ENCODE data around the gene ACO2. TPM values are rescaled to one million over a fixed set of nuclear protein-coding genes. Genes with fewer than 3 reads are reported as not detected.

ACO2 gene
- total RNA-seq, 1 donor: 57.9 TPM

DNA sequence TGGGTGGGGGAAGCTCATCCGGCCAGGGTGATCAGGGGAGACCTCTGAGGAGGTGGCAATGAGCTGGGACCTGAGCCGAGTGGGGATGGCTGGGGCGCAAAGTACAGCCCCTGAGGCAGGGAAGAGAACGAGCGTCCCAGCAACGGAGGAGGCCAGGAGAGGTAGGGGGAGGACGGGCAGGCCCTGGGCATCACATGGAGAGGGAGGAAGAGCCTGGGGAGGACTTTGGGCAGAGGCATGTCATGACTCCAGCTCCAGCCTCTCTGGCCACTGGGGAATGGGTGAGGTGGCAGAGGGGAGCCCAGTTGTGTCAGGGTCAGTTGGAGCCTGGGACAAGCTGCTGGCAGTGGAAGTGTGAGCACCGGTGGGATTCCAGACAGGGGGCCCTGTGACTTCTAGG, 109.2 kb downstream of the ACO2 start:
- no peaks in the 10 kb centered on the region for H4K20me1 ChIP-seq (ENCODE audit: insufficient read depth, low read length)
- no peaks in the 10 kb centered on the region for H3K9me3 ChIP-seq (ENCODE audit: low read depth, low read length)
- H3K36me3 ChIP-seq (ENCODE audit: insufficient read depth, low read length): peaks cover 47% of the 10 kb centered on the region
- TF ChIP-seq, protein P1, sequence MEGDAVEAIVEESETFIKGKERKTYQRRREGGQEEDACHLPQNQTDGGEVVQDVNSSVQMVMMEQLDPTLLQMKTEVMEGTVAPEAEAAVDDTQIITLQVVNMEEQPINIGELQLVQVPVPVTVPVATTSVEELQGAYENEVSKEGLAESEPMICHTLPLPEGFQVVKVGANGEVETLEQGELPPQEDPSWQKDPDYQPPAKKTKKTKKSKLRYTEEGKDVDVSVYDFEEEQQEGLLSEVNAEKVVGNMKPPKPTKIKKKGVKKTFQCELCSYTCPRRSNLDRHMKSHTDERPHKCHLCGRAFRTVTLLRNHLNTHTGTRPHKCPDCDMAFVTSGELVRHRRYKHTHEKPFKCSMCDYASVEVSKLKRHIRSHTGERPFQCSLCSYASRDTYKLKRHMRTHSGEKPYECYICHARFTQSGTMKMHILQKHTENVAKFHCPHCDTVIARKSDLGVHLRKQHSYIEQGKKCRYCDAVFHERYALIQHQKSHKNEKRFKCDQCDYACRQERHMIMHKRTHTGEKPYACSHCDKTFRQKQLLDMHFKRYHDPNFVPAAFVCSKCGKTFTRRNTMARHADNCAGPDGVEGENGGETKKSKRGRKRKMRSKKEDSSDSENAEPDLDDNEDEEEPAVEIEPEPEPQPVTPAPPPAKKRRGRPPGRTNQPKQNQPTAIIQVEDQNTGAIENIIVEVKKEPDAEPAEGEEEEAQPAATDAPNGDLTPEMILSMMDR (IDR thresholded peaks at IDR 0.05; ENCODE audit: extremely low read depth, low read depth, low read length): no peak
- H3K4me3 ChIP-seq (ENCODE audit: insufficient read depth, low read length): no peak overlapping the region
- no peaks in the 10 kb centered on the region for H3K27me3 ChIP-seq (ENCODE audit: insufficient read depth, low read length)
- DNase-seq (ENCODE audit: insufficient read length, low spot score, missing footprints): peak; percentile 53
- H2AFZ ChIP-seq (ENCODE audit: low read length): no peak overlapping the region
- no peaks in the 10 kb centered on the region for H3K4me1 ChIP-seq (ENCODE audit: insufficient read depth, low read length)
- no peak overlapping the region for H3K4me2 ChIP-seq (ENCODE audit: insufficient read depth, low read length)
- H3K27ac ChIP-seq (ENCODE audit: low read depth, low read length): no peak overlapping the region
- no peaks in the 10 kb centered on the region for H3K79me2 ChIP-seq (ENCODE audit: insufficient read depth, low read length)

Other genes with a start within 250 kb of the ACO2 start
- gene CHADL, start 228.2 kb upstream of the ACO2 start, total RNA-seq: 1.1 and 1.2 TPM in 2 replicates
- gene RANGAP1, start 182.9 kb upstream of the ACO2 start, total RNA-seq: 29.8 and 31.8 TPM in 2 replicates
- 43.6 and 53.6 TPM in 2 replicates for gene ZC3H7B, start 167.6 kb upstream of the ACO2 start, total RNA-seq
- gene TEF, start 87.2 kb upstream of the ACO2 start, total RNA-seq: 17.4 and 18.3 TPM in 2 replicates
- 28.0 and 29.0 TPM in 2 replicates for gene TOB2, start 22.3 kb upstream of the ACO2 start, total RNA-seq
- 27.7 and 38.4 TPM in 2 replicates for gene PHF5A, start 425 bp upstream of the ACO2 start, total RNA-seq
- 26.2 and 27.9 TPM in 2 replicates for gene POLR3H, start 75.4 kb downstream of the ACO2 start, total RNA-seq
- gene CSDC2, start 91.9 kb downstream of the ACO2 start, total RNA-seq: 0.88 and 1.1 TPM in 2 replicates
- gene PMM1, start 120.7 kb downstream of the ACO2 start, total RNA-seq: 15.6 and 18.9 TPM in 2 replicates
- 16.3 and 18.3 TPM in 2 replicates for gene DESI1, start 151.9 kb downstream of the ACO2 start, total RNA-seq
- 247 and 251 TPM in 2 replicates for gene XRCC6, start 152.2 kb downstream of the ACO2 start, total RNA-seq
- gene SNU13, start 219.8 kb downstream of the ACO2 start, total RNA-seq: 56.1 and 58.0 TPM in 2 replicates
- 0.29 and 0.36 TPM in 2 replicates for gene MEI1, start 230.4 kb downstream of the ACO2 start, total RNA-seq

Data from osteoblast (primary cell).